H1 (cell line): ENCODE data around the gene TCTN3.

Experiments used
- CTCF ChIP-seq, 3 experiments: IDR thresholded peaks; 1 replicate in 2 of 3; 2 replicates in 1 of 3; pipeline versions ENCODE4 v1.5.1 to v1.6.1; 2011; ENCODE audit warnings: low read length in 3 of 3, mild to moderate bottlenecking in 3 of 3, inconsistent platforms in 2 of 3, low read depth in 1 of 3, moderate library complexity in 1 of 3; ENCODE audit not compliant: insufficient read depth in 1 of 3; ENCODE audit errors: control extremely low read depth in 1 of 3
- EGR1 ChIP-seq: IDR thresholded peaks from 2 replicates; pipeline ENCODE4 v1.6.1; 2011; ENCODE audit warnings: low read depth, low read length, borderline replicate concordance
- POLR2A ChIP-seq, 2 experiments: IDR thresholded peaks; 1 replicate in 1 of 2; 2 replicates in 1 of 2; pipeline ENCODE4 v1.6.1; 2011; ENCODE audit warnings: low read depth in 2 of 2, low read length in 2 of 2, mild to moderate bottlenecking in 2 of 2; ENCODE audit errors: control extremely low read depth in 1 of 2
- POLR2AphosphoS5 ChIP-seq: IDR thresholded peaks from 2 replicates; pipeline ENCODE4 v1.6.1; 2011; ENCODE audit warnings: low read depth, low read length
- SP1 ChIP-seq: IDR thresholded peaks from 2 replicates; pipeline ENCODE4 v1.6.1; 2011; ENCODE audit warnings: low read depth, low read length
- SUZ12 ChIP-seq: fragments of 200-600 bp; sonication (generic); IDR thresholded peaks from 2 replicates; pipeline ENCODE4 v1.6.1; 2012; ENCODE audit warnings: mild to moderate bottlenecking, inconsistent platforms, low read length, moderate library complexity, mixed read lengths
- TAF7 ChIP-seq: optimal IDR thresholded peaks from 2 replicates; pipeline ENCODE3; 2011; ENCODE audit warnings: low read depth, mild to moderate bottlenecking, inconsistent platforms, low read length, moderate library complexity, borderline replicate concordance
- TF ChIP-seq, protein P1 (sequence below): IDR thresholded peaks from 2 replicates; pipeline ENCODE4 v1.6.1; 2012; ENCODE audit warnings: low read length, inconsistent platforms

GRCh38 chr10:95661818-95662217 is 31.9 kb downstream of the TCTN3 start:
- TF ChIP-seq POLR2A (IDR thresholded peaks at IDR 0.05; ENCODE audit: control extremely low read depth in 1 of 2, low read depth in 2 of 2, low read length in 2 of 2) (no peak), POLR2AphosphoS5 (no peak), SUZ12 (no peak), SP1 (no peak), EGR1 (no peak), CTCF (IDR thresholded peaks at IDR 0.05; ENCODE audit: control extremely low read depth in 1 of 3, insufficient read depth in 1 of 3, low read depth in 1 of 3, low read length in 3 of 3) (no peak), TAF7 (no peak)
- TF ChIP-seq, protein P1, sequence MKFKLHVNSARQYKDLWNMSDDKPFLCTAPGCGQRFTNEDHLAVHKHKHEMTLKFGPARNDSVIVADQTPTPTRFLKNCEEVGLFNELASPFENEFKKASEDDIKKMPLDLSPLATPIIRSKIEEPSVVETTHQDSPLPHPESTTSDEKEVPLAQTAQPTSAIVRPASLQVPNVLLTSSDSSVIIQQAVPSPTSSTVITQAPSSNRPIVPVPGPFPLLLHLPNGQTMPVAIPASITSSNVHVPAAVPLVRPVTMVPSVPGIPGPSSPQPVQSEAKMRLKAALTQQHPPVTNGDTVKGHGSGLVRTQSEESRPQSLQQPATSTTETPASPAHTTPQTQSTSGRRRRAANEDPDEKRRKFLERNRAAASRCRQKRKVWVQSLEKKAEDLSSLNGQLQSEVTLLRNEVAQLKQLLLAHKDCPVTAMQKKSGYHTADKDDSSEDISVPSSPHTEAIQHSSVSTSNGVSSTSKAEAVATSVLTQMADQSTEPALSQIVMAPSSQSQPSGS: no peak
